HG02884 (cell line): ENCODE results near the gene IL15RA.
A peak's percentile ranks its signal among the peaks of the same experiment; 100 is the strongest.

ENCODE experiments used
- ATAC-seq: cut with Tn5 transposase; IDR thresholded peaks from one replicate; pipeline ENCODE4 v1.9.1; 2021; ENCODE audit warnings: mild to moderate bottlenecking, moderate library complexity; ENCODE audit not compliant: unreplicated experiment

The IL15RA gene, protein sequence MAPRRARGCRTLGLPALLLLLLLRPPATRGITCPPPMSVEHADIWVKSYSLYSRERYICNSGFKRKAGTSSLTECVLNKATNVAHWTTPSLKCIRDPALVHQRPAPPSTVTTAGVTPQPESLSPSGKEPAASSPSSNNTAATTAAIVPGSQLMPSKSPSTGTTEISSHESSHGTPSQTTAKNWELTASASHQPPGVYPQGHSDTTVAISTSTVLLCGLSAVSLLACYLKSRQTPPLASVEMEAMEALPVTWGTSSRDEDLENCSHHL

DNA sequence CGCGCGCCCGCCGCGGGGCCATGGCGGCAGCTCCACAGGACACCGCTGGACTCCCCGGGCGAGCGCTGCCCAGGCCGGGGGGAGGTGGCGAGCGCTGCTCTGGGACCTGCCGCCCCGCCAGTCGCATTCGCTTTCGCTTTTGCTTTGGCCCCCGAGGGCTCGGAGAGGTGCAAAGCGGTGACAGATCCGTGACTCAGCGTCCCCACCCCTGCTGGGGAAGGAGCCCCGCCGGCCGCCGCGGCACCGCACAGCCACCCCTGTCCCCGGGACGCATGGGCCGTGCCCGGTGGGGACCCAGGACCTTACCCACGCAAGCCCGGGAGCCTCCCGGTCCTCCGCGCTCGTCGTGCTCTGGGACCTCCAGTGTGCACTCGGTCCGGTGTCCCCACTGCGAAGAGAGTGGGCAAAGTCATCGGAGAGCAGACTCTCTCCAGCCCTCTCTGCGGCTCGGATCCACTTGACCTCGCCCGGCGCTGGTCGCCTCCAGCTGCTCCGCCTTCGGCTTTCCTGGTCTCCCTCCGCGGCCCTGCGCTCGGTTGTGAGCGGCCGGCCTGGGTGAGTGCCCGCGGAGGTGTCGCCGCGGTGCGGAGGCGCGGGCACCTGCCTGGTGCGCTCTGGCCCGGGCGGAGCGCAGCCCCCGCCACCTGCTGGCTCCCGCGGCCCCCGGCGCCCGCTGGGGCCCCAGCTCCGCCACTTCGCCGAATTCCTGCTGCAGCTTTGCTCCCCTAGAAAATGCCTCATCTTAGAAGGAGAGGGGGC is at the start of gene IL15RA:
Gene IL15RA, minus strand, starts transcription at position 73 of the 759 bp plus-strand sequence. Its CDS starts 51 bp downstream, at position 22.
- peak; percentile 40 for ATAC-seq

DNA sequence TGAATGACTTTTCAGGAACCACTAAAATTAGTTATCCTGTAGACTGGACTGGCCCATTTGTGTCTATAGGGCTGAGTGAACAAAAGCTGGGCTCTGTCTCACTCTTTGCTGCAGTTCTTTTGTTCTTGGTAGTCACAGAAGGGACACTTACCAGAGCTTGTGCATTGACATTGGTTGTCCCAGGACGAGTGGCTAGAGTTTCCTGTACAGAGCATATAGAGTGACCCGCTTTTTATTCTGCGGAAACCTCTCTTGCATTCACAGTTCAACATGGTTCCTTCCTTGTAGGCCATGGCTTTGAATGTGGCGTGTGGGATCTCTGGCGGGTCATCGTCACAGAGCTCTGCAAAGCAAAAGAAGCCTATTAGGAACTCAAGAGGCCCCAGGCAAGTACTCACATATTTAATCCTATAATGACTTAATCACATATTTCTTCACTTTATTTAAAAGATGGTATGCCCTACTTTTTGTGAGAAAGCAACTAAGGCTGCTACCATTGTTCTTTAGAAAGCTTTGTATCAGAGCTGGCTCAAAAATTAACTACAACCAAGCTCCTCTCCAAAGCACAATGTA is 48.4 kb upstream of the IL15RA start:
- ATAC-seq: no peak

DNA sequence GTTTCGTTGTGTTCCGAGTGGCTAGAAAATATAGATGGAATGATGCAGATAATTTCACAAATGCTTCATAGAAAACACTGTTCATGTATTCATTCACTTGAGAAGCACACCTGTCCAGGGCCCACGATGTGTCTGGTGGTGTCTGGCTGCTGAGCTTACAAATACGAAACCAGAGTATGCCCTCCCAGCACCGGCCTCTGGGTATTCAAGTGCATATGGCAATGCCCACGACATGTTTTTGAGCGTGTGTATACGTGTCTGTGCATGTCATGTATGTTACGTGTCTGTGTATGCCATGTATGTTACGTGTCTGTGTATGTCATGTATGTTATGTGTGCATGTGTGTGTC is 47.0 kb upstream of the IL15RA start:
- no peak for ATAC-seq

DNA sequence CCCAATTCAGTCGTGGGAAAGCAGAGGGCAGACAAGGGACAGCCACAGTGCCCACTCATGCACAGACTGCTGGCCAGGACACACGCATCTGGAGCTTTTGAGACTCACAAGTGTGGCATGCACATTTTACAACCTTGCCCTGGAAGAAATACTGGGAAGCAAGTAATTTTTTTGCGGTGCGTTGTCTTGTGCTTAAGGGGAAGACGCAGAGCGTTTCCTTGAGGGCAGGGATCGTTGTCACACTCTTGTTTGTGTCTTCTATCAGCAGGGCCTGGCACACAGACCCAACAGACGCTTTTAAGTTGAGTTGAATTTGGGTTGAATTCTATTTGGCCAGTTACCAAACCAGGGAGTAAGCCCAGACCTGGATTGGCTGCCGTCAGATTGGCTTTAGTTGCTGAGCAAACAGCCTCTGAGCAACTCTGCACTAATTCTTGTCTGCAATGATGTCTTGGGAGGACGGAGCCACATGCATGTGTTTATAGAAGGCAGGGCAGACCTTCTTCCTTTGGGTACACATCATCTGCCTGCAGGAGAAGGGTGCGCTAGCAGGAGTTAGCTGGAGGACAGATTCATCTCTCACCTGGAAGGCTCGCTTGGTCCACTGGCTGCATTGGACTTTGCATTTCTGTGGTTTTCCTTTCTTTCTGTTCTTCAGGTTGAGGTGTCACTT is 46.5 kb upstream of the IL15RA start:
- ATAC-seq: no peak

DNA sequence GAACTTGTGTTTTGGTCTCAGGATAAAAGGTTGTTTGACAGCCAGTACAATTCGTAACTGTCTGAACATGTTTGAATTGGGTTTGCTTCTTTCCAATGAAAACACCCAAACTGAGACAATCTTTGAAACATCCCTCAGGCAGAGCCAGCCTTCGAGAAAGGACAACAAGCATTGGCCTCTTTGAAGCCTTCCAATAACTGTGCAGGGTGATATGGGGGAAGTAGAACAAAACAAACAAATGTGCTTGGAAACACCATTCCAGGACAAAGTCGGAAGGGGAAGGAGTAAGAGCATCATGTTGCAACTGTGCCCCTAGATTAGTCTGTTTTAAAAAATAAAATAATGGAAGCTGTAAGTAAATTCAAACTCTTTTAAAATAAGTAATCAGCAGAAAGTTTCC is 45.3 kb upstream of the IL15RA start:
- no peak for ATAC-seq

- no peak for ATAC-seq
Observed at GRCh38 chr10:6020826-6021225, 43.5 kb upstream of the IL15RA start.

DNA sequence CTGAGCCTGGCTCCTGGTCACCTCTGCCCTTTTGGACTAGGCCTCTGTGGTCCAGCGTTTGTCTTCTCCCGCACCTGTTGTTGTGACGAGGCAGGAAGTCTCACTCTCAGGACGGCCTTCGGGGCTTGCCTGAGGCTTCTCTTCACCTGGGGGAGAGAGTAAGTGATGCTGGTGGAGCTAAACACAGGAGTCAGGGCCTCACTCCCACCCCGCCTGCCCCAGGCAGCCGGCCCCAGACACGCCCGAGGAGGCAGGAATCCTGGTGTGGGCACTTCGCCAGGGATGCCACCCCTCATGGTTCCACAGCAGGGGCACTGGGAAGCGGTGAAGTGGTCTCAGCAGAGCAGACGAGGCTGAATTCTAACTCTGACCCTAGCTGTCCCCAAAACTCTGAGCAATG is 42.5 kb upstream of the IL15RA start:
- ATAC-seq: no peak

- ATAC-seq: no peak
Observed at GRCh38 chr10:6019010-6019782, 41.9 kb upstream of the IL15RA start.

- no peak for ATAC-seq
Observed at GRCh38 chr10:6018422-6018821, 41.1 kb upstream of the IL15RA start.

- no peak for ATAC-seq
Observed at GRCh38 chr10:6017781-6018354, 40.5 kb upstream of the IL15RA start.

DNA sequence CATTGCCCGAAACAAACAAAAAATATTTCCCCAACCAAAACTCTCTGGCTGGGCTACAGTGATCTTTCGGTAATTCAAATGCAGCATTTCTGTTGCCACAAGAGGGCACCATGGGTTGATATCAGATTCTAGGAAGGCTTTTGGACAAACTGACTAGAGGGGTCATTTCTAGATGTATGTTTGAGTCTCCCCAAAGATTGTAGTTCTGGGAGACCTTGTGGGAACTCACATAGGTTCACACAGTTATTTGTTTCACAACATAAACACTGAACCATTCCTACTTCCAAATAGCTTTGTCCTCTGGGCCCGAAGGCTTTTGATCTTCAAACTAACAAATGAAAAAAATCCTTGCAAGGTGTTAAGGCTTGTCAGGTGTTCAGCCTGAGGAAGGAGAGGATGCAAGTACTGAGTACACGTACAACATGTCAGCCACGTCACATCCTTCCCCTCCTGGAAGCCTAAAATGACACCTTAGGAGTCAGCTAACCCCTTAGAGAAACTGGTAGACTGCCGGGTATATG is 37.0 kb upstream of the IL15RA start:
- no peak for ATAC-seq

DNA sequence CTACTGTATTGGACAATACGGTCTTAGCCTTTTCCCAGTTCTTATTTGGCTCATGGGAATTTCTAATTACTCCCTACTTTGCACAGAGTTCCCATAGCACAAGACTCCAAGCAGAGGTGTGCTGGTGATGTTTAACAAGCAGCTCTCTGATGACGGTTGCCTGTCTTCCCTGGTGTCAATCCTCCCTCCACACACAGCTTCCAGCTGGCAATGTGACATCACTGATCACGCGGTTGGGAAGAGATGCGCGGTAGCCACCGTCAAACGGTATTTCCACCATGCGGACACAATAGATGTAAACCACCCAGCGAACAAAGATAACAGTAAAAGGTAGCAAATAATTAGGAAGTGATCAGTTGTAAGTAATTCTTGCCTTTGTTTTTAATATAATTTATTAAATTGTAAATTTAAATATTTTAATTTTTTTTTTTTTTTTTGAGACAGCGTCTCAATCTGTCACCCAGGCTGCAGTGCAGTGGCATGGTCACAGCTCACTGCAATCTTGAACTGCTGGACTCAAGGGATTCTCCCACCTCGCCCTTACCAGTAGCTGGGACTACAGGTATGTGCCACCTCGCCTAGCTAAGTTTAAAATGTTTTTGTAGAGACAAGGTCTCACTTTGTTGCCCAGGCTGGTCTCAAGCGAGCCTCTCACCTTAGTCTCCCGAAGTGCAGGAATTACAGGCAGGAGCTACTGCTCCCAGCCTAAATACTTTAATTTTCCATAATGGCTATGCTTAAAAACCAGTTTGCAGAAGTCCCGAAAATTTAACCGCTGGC is 36.3 kb upstream of the IL15RA start:
- ATAC-seq: no peak

DNA sequence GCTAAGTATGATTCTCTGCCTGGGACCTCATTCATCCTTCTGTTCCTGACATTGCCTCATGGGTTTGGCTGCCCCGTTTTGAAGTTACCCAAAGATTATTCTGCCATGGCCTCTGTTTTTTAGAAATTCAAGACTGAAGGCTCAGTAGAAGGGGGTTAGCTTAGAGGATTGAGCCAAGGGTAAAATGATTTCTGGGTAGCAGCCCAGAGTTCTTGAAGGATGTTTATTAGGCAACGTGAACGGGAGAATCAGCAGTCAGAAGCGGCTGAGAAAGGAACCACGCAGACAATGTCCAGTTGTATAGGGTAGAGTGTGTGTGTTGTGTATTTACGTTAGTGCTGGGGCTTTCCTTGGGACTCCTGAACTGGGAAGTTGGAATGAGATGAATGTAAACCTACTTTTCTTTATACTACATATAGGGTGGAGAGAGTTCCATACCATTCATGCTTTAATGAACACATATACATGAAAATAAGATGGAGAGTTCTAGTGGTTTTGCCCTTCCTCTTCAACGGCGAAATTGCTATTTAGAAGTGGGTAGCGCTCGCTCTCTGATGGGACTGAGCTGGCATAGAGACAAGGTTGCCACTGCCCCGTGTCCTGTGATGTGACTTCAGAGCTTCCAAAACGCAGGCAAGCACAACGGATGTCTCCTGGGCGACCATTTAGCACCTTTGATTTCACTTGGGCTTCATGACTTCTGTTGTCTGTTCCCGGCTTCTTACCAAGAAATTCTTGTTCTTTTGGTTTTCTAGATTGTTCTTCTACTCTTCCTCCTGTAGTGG is 35.0 kb upstream of the IL15RA start:
- ATAC-seq: no peak

DNA sequence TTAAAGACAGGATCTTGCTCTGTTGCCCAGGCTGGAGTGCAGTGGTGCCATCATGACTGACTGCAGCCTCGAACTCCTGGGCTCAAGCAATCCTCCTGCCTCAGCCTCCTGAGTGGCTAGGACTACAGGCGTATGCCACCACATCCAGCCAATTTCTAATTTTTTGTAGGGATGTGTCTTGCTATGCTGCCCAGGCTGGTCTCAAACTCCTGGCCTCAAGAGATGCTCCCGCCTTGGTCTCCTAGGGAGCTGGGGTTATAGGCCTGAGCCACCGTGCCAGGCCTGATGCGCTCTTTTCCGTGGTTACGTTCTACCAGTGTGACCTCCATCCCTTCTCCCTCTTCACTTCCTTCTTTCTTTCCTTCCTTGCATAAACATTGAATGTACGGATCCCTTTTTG is 34.2 kb upstream of the IL15RA start:
- ATAC-seq: no peak

DNA sequence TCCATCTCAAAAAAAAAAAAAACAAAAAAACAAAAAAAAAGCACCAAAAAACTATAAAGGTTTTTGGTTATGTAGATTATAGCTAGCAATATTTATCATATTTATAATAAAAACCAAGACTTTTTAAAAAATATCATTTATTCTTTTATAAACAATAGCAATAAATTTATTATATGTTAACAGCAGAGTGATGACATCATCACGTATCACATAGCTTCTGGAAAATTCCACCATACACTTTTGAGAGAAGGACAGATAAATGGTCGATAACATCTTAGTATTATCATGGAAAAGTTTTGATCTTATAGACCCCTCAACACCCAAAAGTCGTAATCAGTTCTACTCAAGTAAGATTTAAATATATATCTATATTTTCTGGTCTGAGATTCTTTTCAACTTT is 33.2 kb upstream of the IL15RA start:
- no peak for ATAC-seq

DNA sequence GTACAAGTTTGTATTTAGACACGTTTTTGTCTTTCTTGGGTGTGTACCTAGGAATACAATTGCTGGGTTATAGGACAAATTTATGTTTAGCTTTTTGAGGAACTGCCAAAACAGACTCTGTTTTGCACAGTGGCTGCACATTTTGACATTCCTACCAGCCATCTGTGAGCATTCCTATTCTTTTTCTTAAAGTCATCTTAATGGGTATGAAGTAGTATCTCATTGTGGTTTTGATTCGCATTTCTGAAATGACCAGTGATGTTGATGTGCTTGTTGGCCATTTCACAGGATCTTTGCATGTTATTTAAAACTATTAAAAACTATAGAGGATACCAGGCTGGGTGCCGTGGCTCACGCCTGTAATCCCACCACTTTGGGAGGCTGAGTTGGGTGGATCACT is 32.6 kb upstream of the IL15RA start:
- ATAC-seq: no peak

DNA sequence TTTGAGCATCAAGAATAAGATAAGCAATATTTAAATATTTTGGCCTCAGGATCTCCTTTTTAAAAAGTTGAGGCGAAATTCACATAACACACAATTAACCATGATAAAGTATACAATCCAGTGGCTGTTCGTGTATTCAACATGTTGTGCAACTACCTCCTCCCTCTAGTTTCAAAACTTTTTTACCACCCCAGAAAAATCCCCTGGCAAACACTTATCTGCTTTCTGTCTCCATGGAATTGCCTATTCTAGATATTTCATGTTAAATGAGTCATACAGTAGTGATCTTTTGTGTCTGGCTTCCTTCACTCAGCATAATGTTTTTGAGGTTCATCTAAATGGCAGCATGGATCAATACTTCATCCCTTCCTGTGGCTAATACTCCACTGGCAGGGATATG is 31.8 kb upstream of the IL15RA start:
- no peak for ATAC-seq

DNA sequence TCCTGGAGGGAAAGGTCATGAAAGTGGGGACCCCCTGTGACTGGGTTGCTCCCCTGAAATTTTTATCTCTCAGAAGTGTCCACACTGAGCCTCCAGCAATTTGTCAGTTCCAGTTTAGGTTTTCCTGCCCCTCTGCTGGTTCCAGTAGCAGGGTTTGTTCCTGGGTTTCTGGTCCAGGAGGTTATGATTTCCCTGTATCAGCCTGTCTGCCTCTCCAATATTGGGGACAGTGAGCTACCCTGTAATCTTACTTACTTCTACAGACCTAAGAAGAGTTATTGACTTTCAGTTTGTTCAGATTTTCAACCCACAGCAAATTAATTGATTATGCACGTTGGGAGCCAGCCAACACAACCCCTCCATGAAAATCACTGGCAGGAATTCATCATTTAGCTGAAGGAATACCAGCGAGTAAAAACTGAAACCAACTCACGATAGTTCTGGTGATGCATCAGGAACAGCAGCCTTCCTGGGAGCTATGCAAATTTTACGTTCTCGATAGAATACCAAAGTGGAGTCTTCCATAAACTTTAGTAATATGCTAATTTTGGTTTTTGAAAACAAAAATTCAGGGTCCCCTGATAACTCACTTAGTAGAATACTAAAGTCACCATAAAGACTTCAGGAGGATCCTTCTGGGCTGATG is 31.3 kb upstream of the IL15RA start:
- no peak for ATAC-seq
